T1000 (cell line): Measurements from ENCODE around the gene EML2.
A peak's percentile ranks its signal among the peaks of the same experiment; 100 is the strongest.

Experiments used
- DNase-seq: peaks from one replicate; lab custom pipeline; 2025; ENCODE audit warnings: mixed read lengths; lab: John Stamatoyannopoulos, UW

EML2 gene

DNA sequence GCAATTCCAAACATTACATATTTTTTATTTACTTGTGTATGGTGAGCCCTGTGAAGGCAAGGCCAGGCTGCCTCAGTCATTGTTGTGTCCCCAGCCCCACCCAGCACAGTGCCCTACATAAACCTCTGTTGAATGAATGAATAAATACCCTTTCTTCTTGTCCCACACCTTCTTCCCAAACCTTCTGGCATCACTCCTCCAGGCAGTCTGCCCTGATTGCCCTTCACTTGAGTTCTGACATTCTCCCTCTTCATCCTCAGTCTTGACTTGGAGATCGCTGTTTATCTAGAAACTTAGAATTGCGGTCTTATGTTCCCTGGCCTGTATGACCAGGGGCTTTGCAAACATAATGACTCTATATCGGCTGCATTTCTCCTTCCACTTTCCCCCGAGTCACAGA, 49.4 kb downstream of the EML2 start:
- no peak for DNase-seq

GRCh38 chr19:45587873-45588272, 51.3 kb downstream of the EML2 start:
- no peak for DNase-seq

- no peak for DNase-seq
Observed at GRCh38 chr19:45585158-45585577, 54.0 kb downstream of the EML2 start.

- DNase-seq = peak; percentile 96
Observed at GRCh38 chr19:45584332-45585157, 54.7 kb downstream of the EML2 start, which contains the start of gene OPA3. Gene OPA3 (minus strand): TSS chr19:45584802. CDS start chr19:45584764, 38 bp downstream.

GRCh38 chr19:45581576-45581975, 57.6 kb downstream of the EML2 start:
- DNase-seq = no peak

DNA sequence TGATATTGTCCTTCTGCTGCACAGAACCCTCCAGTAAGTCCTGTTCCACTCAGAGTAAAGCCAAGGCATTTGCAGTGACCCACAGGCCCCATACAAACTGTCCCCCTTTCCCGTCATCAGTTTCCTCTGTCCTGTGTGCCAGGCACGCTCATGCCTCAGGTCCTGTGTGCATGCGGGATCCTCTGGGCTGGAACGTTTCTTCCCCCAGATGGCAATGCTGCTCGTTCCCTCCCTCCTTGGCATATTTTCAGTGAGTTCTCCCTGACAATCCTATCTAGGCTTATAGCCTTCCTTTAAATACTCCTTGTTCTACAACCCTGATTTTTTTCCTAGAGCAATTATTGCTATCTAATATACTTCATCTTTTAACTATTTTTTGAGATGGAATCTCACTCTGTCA, 60.3 kb downstream of the EML2 start:
- DNase-seq = no peak

DNA sequence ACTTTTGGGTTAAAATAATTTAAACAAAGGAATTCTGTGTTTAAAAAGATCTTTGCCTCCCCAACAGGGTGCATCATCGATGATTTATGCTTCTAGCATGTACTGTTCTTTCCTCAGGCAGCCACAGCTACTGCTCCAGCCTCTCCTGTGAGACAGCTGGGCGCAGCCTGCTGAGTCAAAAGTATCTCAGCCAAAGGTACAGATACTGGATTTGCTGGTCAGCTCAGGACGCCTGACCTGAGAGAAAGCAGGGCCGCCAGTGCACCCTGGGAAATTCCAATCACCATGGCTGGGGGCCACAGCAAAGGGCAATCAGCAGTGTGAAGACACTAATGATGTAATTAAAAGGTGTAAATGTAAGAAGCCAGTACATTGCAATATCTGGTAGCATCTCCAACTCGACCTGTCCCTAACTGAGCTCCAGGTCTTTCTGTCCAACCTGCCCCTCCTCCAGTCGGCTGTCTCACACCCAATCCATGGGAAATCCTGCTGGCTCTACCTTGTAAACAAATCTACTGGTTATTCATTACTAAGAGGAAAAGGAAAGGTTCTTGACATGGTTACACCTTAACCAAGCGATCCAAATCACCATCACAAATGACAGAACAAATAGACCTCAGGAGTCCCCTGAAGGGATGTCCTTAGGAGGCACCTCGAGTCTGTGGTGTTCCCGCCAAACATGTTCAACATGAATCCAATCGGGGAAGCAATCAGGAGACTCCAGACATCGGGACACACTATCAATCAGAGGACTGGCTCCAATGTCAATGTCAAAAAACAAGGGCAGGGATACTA, 61.9 kb downstream of the EML2 start:
- peak; percentile 52 for DNase-seq

DNA sequence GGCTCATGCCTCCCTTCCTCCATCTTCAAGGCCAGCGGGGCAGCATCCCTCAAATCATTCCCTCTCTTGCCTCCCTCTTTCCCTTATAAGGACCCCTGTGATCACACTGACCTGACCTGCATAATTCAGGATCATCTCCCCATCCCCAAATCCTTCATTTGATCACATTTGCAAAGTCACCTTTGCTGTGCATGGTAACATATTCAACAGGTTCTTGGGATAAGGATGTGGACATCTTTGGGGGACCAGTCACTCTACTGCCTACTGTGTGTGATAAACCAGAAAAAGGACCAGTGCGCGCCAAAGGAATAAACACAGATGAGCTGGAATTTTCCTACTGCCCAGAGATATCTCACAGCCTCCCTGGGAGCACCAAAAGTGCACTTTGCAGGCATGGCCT, 62.5 kb downstream of the EML2 start:
- no peak for DNase-seq

DNA sequence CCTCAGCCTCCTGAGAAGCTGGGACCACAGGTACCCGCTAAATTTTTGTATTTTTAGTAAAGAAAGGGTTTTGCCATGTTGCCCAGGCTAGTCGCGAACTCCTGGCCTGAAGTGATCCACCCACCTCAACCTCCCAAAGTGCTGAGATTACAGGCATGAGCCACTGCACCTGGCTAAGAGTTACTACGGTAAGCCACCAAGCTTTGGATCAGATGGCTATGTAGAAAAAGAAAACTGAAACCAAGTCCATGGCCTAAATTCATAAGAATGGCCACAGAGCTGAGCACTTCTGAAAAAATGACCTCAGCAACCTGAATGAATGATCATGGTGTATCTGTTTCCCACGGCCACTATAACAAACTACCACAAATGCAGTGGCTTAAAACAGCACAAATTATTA, 64.0 kb downstream of the EML2 start:
- DNase-seq = no peak

- no peak for DNase-seq
Observed at GRCh38 chr19:45574526-45574925, 64.7 kb downstream of the EML2 start.

DNA sequence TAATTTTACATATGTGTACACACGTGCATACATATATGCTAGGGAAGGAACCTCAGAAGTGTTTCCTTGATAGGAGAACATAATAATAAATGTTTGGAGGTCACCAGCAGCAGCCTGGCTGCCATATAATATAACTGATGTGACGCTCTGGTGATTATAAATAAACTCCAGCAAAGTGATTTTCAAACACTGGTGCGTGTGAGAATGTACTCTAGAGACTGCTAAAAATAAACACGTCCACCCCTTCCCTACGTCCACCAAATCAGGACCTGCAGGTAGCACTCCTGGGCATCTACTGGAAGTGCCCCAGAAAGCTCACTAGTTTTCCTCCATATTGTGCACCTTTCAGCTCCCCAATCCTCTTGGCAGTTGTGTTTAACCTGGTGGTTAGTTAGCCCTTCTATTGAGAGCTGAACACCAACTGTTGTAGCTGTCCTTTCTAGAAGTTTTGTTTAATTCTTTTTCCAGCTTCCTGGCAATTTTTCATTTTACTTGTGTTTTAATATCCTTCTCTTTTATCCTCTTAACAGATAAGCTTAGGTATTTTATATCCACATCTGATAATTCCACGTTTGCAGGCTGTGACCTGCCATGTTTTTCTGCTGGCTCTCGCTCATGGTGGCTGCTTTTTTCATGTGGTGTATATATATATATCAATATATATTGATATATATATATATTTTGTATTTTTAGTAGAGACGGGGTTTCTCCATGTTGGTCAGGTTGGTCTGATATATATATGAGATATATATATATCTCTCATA, 67.6 kb downstream of the EML2 start:
- DNase-seq = no peak

GRCh38 chr19:45569619-45570421, 69.4 kb downstream of the EML2 start:
- DNase-seq = no peak

DNA sequence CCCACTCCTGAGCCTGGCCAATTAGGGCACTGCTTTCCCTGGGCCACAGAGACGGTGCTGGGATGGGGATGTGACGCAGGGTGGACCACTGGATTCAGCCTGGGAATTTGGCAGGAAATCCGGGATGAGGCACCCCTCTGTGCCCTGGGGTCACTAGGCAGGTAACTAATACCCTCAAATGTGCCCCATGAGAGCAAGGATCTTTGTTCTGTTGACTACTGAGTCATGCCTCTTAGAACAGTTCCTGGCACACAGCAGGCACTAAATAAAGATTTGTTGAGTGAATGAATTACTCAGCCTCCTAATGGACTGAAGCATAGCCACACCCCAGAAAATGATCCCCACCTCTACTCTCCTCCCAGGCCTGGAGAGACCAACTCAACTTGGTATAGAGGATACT, 70.5 kb downstream of the EML2 start:
- peak; percentile 74 for DNase-seq

DNA sequence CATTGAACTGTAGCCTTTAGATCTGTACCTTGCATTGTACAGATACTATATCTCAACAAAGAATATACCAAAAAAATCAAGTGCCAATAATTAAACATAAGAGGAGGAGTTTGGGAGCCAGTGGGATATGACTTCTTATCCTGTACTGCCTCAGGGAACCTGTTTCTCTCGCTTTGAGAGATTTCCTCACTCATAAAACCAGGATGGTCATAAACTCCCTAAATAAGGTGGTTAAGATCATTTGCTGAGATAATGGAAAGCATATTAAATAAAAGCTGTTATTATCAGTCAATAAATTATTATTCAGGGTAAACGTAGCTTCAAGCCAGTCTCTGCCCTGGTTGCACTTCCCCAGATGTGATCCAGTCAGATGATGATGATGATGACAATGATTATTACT, 71.6 kb downstream of the EML2 start:
- no peak for DNase-seq

DNA sequence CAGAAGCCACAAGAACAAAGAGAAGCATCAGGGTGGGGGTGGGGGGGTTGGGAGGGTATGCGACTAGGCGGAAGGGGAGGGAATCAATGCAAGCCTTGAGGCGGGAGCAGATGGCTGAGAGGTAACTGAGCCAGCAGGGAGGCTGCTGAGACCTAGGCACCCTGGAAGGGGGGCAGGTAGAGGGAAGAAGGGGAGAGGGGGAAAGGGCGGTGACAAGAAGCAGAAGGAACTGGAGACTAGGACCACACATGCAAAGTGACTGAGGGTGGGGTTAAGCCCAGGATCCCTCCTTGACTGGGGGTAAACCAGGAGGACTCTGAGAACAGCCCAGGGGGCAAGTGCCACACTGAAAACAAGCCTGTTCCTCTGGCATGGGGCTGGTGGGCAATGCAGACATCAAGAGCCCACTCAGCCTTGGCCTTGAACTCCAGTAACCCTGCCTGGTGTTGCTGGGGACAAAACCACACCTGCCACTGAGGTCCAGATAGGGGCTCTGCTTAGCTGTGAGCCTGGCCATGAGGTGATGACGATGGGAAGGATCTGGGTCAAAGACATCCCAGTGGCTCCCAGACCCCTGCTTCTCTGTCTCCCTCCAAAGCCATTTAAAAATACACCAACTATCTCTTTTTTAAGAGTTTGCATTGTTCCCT, 74.9 kb downstream of the EML2 start:
- DNase-seq = no peak

DNA sequence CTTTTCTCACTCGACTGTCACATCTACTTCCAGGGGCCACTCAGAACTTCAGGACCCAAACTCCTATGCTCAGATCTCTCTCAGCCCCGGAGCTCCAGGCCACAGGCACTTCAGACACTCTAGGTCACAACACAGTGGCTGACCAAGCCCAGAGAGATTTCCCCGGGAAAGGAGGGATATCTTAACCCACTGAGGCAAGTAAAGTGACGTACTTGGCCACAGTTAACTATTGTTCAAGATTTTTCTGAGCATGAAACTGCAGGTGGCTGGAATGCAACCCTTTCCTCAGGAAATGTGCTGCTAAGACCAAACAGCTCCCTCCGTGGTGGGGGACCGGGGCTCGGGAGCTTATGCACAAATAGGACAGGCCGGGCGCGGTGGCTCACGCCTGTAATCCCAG, 78.5 kb downstream of the EML2 start:
- DNase-seq = no peak

DNA sequence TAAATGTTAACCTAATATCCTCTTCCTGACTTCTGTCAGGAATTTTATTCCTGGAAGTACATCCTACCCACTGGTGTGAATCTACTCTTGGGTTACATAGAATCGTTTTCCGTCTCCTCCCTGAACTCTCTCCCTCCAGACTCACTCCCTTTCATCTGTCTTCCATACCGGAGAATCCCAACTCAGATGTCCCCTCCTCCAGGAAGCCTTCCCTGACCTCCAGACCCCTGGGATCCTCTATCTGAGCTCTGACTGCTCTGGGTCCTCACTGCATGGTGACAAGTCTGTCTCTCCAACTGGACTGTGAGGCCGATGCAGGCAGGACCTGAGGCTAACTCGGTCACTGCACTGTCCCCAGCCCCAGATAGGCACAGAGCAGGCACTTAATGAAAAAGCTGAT, 79.2 kb downstream of the EML2 start:
- no peak for DNase-seq
